HG03045 (cell line): Measurements from ENCODE around the gene PCNT.

Source experiments
- ATAC-seq: cut with Tn5 transposase; IDR thresholded peaks from one replicate; pipeline ENCODE4 v1.9.1; 2021; ENCODE audit warnings: mild to moderate bottlenecking, moderate library complexity; ENCODE audit not compliant: unreplicated experiment

The PCNT gene

GRCh38 chr21:46328151-46328550, 4.2 kb downstream of the PCNT start:
- ATAC-seq: no peak

- no peak for ATAC-seq
These were observed 5.8 kb downstream of the PCNT start for GRCh38 chr21:46329796-46330195.

DNA sequence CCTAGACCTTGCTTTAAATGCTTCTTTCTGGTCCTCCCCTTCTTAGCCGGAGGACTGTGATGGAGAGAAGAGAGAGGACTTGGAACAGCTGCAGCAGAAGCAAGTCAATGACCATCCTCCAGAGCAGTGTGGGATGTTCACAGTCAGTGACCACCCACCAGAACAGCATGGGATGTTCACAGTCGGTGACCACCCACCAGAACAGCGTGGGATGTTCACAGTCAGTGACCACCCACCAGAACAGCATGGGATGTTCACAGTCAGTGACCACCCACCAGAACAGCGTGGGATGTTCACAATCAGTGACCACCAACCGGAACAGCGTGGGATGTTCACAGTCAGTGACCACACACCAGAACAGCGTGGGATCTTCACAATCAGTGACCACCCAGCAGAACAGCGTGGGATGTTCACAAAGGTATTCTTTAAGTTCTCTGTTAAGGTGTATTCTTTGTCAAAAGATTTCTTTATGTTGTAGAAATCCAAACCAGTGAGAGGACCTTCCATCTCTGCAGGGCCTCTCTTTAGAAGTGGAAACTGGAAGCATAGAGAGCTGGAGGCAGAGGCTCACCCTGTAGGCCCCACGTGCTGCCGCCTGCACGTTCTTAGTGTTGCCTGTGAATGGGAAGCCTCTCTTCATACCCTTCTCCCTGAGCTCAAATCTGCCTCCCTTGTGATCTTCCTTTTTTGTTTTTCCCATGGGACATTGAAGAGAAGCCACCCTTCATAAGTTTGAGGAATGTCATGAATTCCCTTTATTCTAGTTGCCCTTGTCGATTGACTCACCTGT, 10.6 kb downstream of the PCNT start:
- no peak for ATAC-seq

DNA sequence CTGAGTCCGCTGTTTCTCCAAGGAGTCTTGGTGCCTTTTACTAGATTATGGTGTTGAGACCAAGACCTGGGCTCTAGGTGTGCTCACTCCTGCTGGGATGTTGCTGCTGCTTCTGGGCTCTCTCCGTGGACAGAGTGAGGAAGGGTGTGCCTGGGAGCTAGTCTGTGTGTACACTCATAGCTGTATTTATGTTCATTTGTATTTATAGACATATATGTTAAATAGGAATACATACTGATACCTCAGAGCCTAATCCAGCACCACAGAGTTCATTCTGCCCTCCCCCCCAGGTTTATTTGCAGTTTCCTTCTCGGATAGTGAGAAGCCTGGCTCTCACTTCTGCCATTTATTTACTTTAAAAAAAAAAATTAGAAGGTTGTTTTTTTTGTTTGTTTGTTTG, 12.6 kb downstream of the PCNT start:
- no peak for ATAC-seq

GRCh38 chr21:46340998-46341397, 17.0 kb downstream of the PCNT start:
- ATAC-seq: no peak

- ATAC-seq: no peak
These were observed 20.4 kb downstream of the PCNT start for GRCh38 chr21:46344219-46344915.

DNA sequence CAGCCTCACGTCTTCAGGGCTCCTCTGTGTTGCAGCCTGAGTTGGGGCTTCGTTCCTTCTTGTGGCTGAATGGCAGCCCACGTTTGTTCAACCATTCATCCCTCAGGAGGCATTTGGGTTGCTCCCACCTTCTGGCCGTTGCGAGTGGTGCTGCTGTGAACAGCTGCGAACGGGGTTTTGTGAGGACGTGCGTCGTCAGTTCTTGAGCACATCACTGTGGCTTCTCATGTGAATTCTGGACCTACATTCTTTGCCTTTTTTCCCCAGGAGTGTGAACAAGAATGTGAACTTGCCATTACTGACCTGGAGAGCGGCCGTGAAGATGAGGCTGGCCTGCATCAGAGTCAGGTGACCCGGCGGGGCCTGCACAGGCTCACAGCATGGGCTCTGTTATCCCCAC, 21.9 kb downstream of the PCNT start:
- ATAC-seq: no peak

GRCh38 chr21:46346296-46347202, 22.6 kb downstream of the PCNT start:
- no peak for ATAC-seq

- ATAC-seq: no peak
These were observed 23.2 kb downstream of the PCNT start for GRCh38 chr21:46347203-46347550.

GRCh38 chr21:46347791-46348381, 23.9 kb downstream of the PCNT start:
- ATAC-seq: no peak

DNA sequence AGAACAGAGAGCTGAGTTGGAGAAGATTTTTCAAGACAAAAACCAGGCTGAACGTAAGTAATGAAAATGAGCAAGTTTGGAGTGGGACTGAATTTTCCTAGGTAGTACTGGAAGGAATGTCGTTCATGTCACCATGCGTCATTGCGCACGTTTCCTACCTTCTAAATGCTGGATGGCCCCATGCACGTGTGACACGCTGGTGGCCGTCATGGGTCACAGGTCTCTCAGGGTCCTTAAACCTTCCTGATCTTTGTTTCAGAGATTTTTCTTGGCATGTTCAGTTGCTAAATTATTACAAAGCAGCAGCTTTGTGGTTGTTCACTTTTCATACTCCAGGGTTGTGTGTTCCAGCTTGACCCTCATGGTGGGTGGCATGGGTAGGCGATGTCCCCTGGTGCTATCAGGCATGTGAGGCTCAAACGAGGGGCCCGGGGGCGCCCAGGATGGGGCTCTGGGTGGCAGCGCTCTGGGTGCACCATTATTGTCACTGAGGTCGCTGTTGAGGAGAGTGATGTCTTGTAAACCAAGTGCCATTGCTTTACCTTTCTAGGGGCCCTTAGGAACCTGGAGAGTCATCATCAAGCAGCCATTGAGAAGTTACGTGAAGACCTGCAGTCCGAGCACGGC, 25.3 kb downstream of the PCNT start:
- no peak for ATAC-seq

DNA sequence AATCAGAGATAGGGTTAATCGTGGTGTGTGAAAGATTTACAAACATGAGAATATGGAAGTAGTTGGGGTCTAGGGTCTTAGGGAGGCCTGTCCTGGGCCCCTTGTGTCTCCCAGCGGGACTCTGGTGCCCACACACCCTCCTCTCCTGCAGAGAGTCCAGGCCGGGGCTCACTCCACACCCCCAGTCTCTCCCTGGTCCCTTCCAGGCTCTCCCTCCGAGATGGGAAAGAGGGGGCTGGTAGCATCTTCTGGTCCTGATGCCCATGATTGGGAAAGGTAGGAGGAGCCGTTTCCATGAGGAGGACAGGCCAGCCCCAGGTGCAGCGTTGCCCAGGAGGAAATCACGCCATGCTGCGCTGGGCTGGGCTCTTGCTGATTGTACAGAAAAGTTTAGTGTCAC, 26.6 kb downstream of the PCNT start:
- ATAC-seq: no peak

DNA sequence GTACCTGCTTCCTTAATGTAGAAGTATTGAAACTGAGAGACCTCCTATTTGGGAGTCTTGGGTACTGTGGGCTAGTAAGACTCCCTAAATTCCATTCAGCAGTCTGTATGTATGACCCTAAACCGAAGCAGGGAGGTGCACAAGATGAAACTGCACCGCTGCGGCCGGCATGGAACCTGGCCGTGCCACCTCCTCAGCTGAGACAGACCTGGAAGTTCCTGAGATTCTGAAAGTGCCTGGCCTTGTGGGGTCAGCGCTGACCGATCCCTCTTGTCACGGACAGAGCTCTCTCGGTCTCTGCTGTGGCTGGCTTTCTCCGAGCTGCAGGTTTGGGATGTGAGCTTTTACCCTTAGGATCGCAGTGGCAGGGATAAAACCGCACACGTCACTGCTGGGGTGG, 27.0 kb downstream of the PCNT start:
- ATAC-seq: no peak

DNA sequence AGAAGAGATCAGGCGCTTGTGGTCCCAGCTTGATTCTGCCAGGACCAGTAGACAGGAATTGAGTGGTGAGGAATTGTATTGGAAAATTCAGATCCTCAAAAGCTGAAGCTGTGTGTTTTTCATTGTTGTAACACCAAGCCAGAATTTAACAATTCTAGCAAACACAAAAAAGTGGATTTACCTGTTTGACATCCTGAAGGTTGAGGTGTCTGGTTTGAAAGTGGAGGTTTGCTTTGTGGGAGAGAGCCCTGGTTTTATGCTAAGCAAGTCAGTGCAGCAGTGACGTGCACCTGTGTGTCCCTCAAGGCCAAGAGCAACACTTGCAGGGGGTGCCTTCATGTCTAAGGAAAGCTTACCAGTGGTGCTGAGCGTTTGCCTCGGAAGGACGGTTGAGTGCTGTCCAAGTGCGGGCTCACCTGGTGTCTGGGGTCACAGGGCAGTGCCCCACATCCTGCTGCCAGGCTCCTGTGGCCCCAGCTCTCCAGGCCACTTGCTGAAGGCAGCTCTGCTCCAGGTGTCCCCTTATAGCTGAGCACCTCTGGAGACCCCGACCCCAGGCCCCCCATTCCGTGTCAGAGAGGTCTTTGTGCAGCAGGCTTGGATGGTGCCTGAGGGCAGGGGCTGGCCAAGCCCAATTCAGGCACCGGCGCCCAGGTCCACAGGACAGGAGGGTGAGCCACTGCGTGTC, 27.7 kb downstream of the PCNT start:
- no peak for ATAC-seq

DNA sequence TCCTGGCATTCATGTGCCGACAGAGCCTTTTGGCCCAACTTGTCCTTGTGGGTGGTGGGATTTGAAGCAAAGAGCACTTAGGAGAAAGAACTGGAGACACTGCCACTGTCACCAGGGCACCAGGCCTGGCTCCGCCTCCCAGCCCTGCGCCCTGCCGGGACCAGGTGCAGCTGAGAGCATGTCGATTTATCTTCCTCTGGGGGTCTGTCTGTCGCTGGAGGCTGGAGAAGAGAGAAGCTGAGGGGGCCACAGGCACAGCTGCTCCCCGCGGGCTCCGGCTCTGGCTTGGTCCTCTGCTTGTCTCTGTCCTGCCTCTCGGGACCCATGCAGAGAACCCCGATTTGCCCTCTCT, 28.2 kb downstream of the PCNT start:
- no peak for ATAC-seq

GRCh38 chr21:46352913-46353312, 29.0 kb downstream of the PCNT start:
- ATAC-seq: no peak

DNA sequence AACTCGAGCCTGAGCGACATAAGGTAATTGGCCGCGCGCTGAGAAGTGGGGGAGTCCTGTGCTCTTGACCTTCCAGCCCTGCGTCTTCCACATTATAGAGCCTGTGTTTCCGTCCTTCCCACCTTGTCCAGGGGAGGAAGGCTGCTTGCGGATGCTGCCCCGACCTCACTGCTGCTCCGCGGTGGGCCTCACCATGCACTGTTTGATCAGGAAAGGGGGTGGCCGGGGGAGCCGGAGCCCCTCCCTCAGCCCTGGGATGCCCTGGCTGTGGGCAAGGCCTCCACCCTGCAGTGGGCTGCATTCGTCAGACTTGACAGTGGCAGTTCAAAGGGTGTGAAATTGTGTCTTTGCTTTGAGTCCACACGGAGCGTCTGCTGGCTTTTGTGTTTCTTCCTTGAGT, 30.1 kb downstream of the PCNT start:
- no peak for ATAC-seq

GRCh38 chr21:46354518-46354917, 30.6 kb downstream of the PCNT start:
- ATAC-seq: no peak

DNA sequence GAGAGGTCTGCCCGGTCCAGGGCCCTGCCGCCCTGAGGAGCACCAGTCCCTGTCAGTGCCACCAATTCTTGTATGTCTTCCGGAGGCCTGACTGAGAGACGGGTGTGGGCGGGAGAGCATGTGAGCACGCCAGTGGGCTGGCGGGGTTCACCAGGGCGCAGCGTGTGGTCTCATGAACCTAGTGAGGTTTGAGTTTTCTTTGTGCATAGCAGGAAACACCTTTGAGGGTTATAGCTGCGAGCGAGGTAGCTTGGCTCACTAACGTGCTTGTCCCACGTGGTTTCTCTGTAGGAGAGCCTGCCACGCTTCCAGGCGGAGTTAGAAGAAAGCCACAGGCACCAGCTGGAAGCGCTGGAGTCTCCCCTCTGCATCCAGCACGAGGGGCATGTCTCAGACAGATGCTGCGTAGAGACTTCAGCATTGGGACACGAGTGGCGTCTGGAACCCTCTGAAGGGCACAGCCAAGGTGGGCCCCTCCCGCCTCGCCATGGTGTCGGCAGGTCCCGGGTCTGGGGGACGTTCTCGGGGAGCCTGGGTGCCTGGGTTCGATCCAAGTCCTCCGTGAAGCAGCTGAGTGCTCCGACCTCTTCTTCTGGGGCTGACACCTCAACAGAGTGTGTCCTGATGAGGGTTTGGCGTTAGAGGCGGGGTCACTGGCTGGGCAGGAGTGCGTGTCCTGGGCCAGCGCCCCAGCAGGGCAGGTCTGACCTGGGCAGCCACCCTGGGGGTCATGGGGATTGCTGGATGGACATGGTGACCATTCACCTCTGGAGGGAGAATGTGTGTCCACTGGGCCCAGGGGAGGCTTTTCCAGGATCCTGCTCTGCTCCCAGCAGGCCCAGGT, 31.4 kb downstream of the PCNT start:
- ATAC-seq: no peak

DNA sequence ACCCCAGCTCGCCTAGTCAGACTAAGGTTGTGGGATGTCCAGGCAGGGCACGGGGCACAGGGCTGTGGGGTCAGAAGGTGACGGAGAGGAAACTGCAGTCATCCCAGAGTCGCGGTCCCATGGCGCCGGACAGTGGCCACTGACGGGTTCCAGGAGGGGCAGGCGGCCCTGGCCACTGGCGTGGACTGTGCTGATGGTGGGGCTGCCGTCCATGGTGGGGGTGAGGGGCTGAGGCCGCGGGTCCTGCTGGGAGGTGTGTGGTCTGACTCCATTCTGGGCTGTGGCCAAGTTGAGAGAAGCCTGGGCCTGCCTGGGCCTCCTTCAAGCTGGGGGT, 32.0 kb downstream of the PCNT start:
- ATAC-seq: no peak
